K562 (cell line): ENCODE results near the gene DLST. TPM values are rescaled to one million over a fixed set of nuclear protein-coding genes. Genes with fewer than 3 reads are reported as not detected.

Source experiments
- ATAC-seq: fragments of 200-7000 bp; cut with Tn5 transposase; 3 replicates; pipeline ENCODE4 v1.9.1; 2020; ENCODE audit warnings: moderate library complexity
- BruUV-seq: library from RNA; stranded (reverse); fragments of 400-500 nt; replicated peaks from 2 replicates; lab custom pipeline; 2021; lab: Mats Ljungman, UMichigan
- CTCF ChIA-PET: fragments of 300-600 bp; formaldehyde crosslinking; extraction: SDS; loops from one replicate; lab custom pipeline; 2021; ENCODE audit warnings: low intra/inter-chr PET ratio; lab: Yijun Ruan, JAX
- POLR2A ChIA-PET: fragments of 300-600, 350-650 bp; sonication (Branson Sonifier 250); formaldehyde crosslinking; extraction: SDS; loops from one replicate; lab custom pipeline; 2021; ENCODE audit warnings: antibody characterized with exemption, inconsistent platforms; lab: Yijun Ruan, JAX
- DNase-seq, 4 experiments: peaks; one replicate each; pipeline versions ENCODE4 v3.0.0 to v3.0.0-alpha.2; 2011 to 2018; ENCODE audit warnings: low spot score in 3 of 4, mixed read lengths in 3 of 4; ENCODE audit errors: extremely low read depth in 1 of 4
- FAIRE-seq: peaks from 2 replicates; lab custom pipeline; 2011; peaks lifted over from hg19 to GRCh38; lab: Jason Lieb, UNC
- H2AFZ ChIP-seq: 2 replicates; pipeline ENCODE4 v1.6.0; 2011; ENCODE audit warnings: low read depth, low read length, control low read depth, inconsistent platforms
- H3K27ac ChIP-seq: fragments of 200-600 bp; 3 replicates; pipeline ENCODE4 v1.8.0; 2011; ENCODE audit warnings: low read depth, mild to moderate bottlenecking, control low read depth, inconsistent platforms, low read length, moderate library complexity, mixed read lengths; ENCODE audit errors: extremely low read depth
- H3K27me3 ChIP-seq, 2 experiments: fragments of 300-600 bp in 1 of 2; 2 replicates in 1 of 2; 3 replicates in 1 of 2; pipeline versions ENCODE4 v1.6.0 to v1.8.0; 2011; ENCODE audit warnings: inconsistent platforms in 2 of 2, low read length in 2 of 2, mild to moderate bottlenecking in 1 of 2, mixed read lengths in 1 of 2, moderate library complexity in 1 of 2; ENCODE audit not compliant: control insufficient read depth in 2 of 2, insufficient read depth in 2 of 2
- H3K36me3 ChIP-seq: fragments of 300-600 bp; 3 replicates; pipeline ENCODE4 v1.8.0; 2011; ENCODE audit warnings: mild to moderate bottlenecking, low read length, inconsistent platforms; ENCODE audit not compliant: control insufficient read depth, insufficient read depth
- H3K4me1 ChIP-seq, 2 experiments: fragments of 200-600 bp in 1 of 2; replicated peaks in 1 of 2; 2 replicates in 1 of 2; 3 replicates in 1 of 2; pipeline versions ENCODE4 v1.5.1 to v1.8.0; 2011; ENCODE audit warnings: inconsistent platforms in 2 of 2, low read length in 2 of 2, mild to moderate bottlenecking in 1 of 2, mixed read lengths in 1 of 2, moderate library complexity in 1 of 2; ENCODE audit not compliant: control insufficient read depth in 2 of 2, insufficient read depth in 2 of 2
- H3K4me2 ChIP-seq: 2 replicates; pipeline ENCODE4 v1.6.1; 2011; ENCODE audit warnings: low read length, control low read depth, inconsistent platforms, mixed read lengths; ENCODE audit not compliant: insufficient read depth
- H3K4me3 ChIP-seq: fragments of 200-600 bp; sonication (generic), shearing (Covaris generic); 2 replicates; pipeline ENCODE4 v1.5.1; 2016; ENCODE audit warnings: control low read depth, inconsistent platforms
- H3K79me2 ChIP-seq: fragments of 200-600 bp; 3 replicates; pipeline ENCODE4 v1.8.0; 2011; ENCODE audit warnings: low read length, inconsistent platforms; ENCODE audit not compliant: control insufficient read depth, insufficient read depth
- H3K9ac ChIP-seq, 2 experiments: 2 replicates each; pipeline versions ENCODE4 v1.6.0 to v1.6.1; 2011; ENCODE audit warnings: low read depth in 2 of 2, low read length in 2 of 2, control low read depth in 1 of 2, inconsistent platforms in 1 of 2, mild to moderate bottlenecking in 1 of 2, mixed read lengths in 1 of 2; ENCODE audit not compliant: insufficient read depth in 1 of 2
- H3K9me1 ChIP-seq: one replicate; pipeline ENCODE4 v1.6.0; 2011; ENCODE audit warnings: inconsistent platforms, mild to moderate bottlenecking, low read length, moderate library complexity; ENCODE audit not compliant: control insufficient read depth, insufficient read depth
- H3K9me3 ChIP-seq: replicated peaks from 2 replicates; pipeline ENCODE4 v1.5.1; 2011; ENCODE audit warnings: low read depth, low read length, inconsistent platforms; ENCODE audit not compliant: control insufficient read depth, insufficient read depth
- H4K20me1 ChIP-seq: replicated peaks from 2 replicates; pipeline ENCODE4 v1.6.1; 2011; ENCODE audit warnings: low read length, inconsistent platforms, mixed read lengths; ENCODE audit not compliant: control insufficient read depth, insufficient read depth
- ATF3 ChIP-seq, 2 experiments: fragments of 450-650 bp in 1 of 2; sonication (generic) in 1 of 2; formaldehyde crosslinking in 1 of 2; IDR thresholded peaks in 1 of 2; conservative IDR thresholded peaks in 1 of 2; 2 replicates each; pipeline versions ENCODE4 v1.6.1 to v1.8.1; 2016 to 2023; ENCODE audit warnings: mild to moderate bottlenecking in 2 of 2, moderate library complexity in 2 of 2, inconsistent platforms in 1 of 2, missing genetic modification reagents in 1 of 2
- ATF7 ChIP-seq: fragments of 450-650 bp; IDR thresholded peaks from 2 replicates; pipeline ENCODE4 v1.7.1; 2014; ENCODE audit warnings: mild to moderate bottlenecking, moderate library complexity
- ETV1 ChIP-seq: fragments of 450-650 bp; conservative IDR thresholded peaks from 2 replicates; pipeline ENCODE4 v1.6.1; 2016; ENCODE audit warnings: missing genetic modification characterization, control low read depth, low read depth, missing compliant biosample characterization
- FOS ChIP-seq: IDR thresholded peaks from 3 replicates; pipeline ENCODE4 v1.6.1; 2011; ENCODE audit not compliant: insufficient read length; ENCODE audit errors: extremely low read depth
- GABPA ChIP-seq: fragments of 200-800 bp; sonication (Bioruptor generic); conservative IDR thresholded peaks from 2 replicates; pipeline ENCODE4 v1.6.1; 2016; ENCODE audit warnings: low read depth, missing genetic modification characterization, missing compliant biosample characterization
- IFI16 ChIP-seq: fragments of 250-450 bp; sonication (Bioruptor Pico); IDR thresholded peaks from 2 replicates; pipeline ENCODE4 v2.1.2; 2022; ENCODE audit warnings: mild to moderate bottlenecking, inconsistent platforms
- JUND ChIP-seq, 2 experiments: IDR thresholded peaks; 2 replicates in 1 of 2; 3 replicates in 1 of 2; pipeline ENCODE4 v1.6.1; 2011; ENCODE audit warnings: borderline replicate concordance in 2 of 2, low read depth in 2 of 2, low read length in 2 of 2, improper control_type of control experiment in 1 of 2, missing biosample characterization in 1 of 2, missing genetic modification characterization in 1 of 2, missing genetic modification reagents in 1 of 2
- MYC ChIP-seq, 2 experiments: fragments of 250-450 bp in 1 of 2; sonication (Bioruptor Pico) in 1 of 2; IDR thresholded peaks; 2 replicates each; pipeline versions ENCODE4 v1.5.1 to v1.6.1; 2012 to 2021; ENCODE audit warnings: low read depth in 2 of 2, borderline replicate concordance in 1 of 2, improper control_type of control experiment in 1 of 2, low read length in 1 of 2, mild to moderate bottlenecking in 1 of 2, moderate library complexity in 1 of 2
- POLR2G ChIP-seq: fragments of 200-400 bp; formaldehyde crosslinking; IDR thresholded peaks from 2 replicates; pipeline ENCODE4 v1.6.1; 2017; ENCODE audit warnings: low read depth, mild to moderate bottlenecking, antibody characterized with exemption, low read length, moderate library complexity
- ZEB2 ChIP-seq: fragments of 450-650 bp; IDR thresholded peaks from 2 replicates; pipeline ENCODE4 v1.6.1; 2016
- ZNF57 ChIP-seq: fragments of 450-650 bp; formaldehyde crosslinking; IDR thresholded peaks from 2 replicates; pipeline ENCODE4 v1.4.0; 2020; ENCODE audit warnings: mild to moderate bottlenecking, moderate library complexity
- WGBS: fragments of 100-300 bp; shearing (Covaris generic); methylation state at CpG from one replicate; pipeline ENCODE4 v1.1.6; 2016; ENCODE audit warnings: low coverage, mixed read lengths; ENCODE audit not compliant: insufficient coverage; ENCODE audit errors: missing lambda C conversion rate; 5-methylcytosine and 5-hydroxymethylcytosine counted together
- in situ Hi-C: fragments of 300-500 bp; cut with MboI; formaldehyde crosslinking; loops from 4 replicates; pipeline ENCODE4 v1.15.0; 2018; ENCODE audit warnings: inconsistent platforms, mixed read lengths
- intact Hi-C: fragments of 100-400 bp; cut with micrococcal nuclease; formaldehyde crosslinking; loops from 2 replicates; pipeline ENCODE4 v1.14.2; 2022
- polyA plus RNA-seq, 8 experiments: library from polyadenylated mRNA; depleted of rRNA in 4 of 8; stranded (reverse) in 5 of 8; unstranded in 3 of 8; fragments of >200 nt; fragmentation: Nextera tagmentation in 2 of 8; fragmentation: Illumina TruSeq in 1 of 8; extraction: Ambion mirVana in 2 of 8; extraction: Trizol in 1 of 8; gene quantifications; 2 replicates each; pipeline versions ENCODE4 v1.2.1 to v1.2.3, GENCODE V29; 2011 to 2014; ENCODE audit warnings: inconsistent platforms in 1 of 8, missing spikeins in 1 of 8
- total RNA-seq, 7 experiments: library from RNA; depleted of rRNA in 6 of 7; stranded (reverse); fragments of >200 nt in 6 of 7; fragmentation: Illumina TruSeq in 2 of 7; extraction: Trizol in 2 of 7; gene quantifications; 2 replicates each; pipeline versions ENCODE4 v1.2.1 to v1.2.3, GENCODE V29; 2011 to 2021; ENCODE audit warnings: low replicate concordance in 1 of 7
- TF ChIP-seq, protein P1 (sequence below): fragments of 450-650 bp; IDR thresholded peaks from 2 replicates; pipeline ENCODE4 v1.6.1; 2017; ENCODE audit warnings: antibody characterized with exemption, mild to moderate bottlenecking

Gene DLST
- total and polyA plus RNA-seq, 9 of the 15 experiments (the other 6 are each of a cell fraction or from before 2014, with no cell fraction given): 3.0 to 73.7 (median 45.4) TPM

DNA sequence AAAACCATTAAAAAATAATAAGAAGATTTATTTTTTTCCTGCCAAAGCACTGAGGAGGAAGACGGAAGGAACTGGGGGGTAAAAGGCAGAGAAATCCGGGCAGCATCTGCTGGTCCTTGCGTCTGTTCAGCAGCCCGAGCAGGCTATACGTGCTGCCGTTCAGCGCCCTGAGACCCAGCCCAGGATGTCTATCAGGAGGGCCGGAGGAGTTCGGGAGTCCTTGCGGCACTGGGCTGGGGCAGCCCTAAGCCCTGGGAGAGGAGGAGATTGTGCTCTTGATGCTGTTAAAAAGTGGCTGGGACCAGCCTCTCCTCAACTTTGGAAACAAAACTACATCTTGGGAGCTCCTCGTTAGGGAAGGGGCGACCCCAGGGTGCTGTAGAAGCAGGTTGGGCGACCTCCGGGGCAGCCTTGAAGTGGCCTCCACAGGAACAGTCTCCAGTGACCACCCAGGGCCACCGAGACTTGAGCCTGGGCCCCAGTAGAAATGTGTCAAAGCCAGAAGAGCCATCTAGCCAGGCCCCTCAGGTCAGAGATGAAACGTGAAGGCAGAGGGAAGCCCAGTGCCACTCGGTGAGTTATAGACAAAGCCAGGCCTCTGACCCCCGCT is 59.3 kb downstream of the DLST start (continued):
- TF ChIP-seq MYC (IDR thresholded peaks at IDR 0.05; ENCODE audit: low read depth, low read length) (no peak), MYC (CRISPR knock-in tag; IDR thresholded peaks at IDR 0.05; ENCODE audit: borderline replicate concordance, low read depth) (no peak), IFI16 (CRISPR knock-in tag) (no peak)

- no peaks in the 10 kb centered on the region; the same call in 1 of the 2 replicates for H3K9me3 ChIP-seq
- H3K4me2 ChIP-seq: peak overlapping the region; percentile 64
- intact Hi-C loops (loop anchor here (10.0 kb wide), 1 partner anchor 363 kb away; no protein-coding TSS in a partner anchor), in situ Hi-C loops (no loop called here)
- WGBS: 23% methylated on average over 12 of the region's 13 CpGs
- ChIA-PET CTCF (no interaction called here), POLR2A (interaction anchor here (0.6 to 1.0 kb wide), 3 partner anchors 9 to 154 kb away, joined by 3 read pairs; no protein-coding TSS in a partner anchor)
- DNase-seq (peak; percentile 41 to 56 (median 50)), FAIRE-seq (peak; percentile 35), ATAC-seq (peak; percentile 65)
- H3K27ac ChIP-seq: peak overlapping the region; percentile 28; the same call in 2 of the 3 replicates
- no peaks in the 10 kb centered on the region for H3K79me2 ChIP-seq
- peaks cover 2% of the 10 kb centered on the region for H3K9me1 ChIP-seq
- peak overlapping the region; percentile 93 for H2AFZ ChIP-seq
- H3K27me3 ChIP-seq: no peaks in the 10 kb centered on the region
- no peaks in the 10 kb centered on the region for H3K36me3 ChIP-seq
- H3K9ac ChIP-seq: peak overlapping the region; percentile 38 to 83; a peak in 3 of 4 replicates
- no peak overlapping the region for H3K4me3 ChIP-seq
- BruUV-seq: no TSS peak
- peaks cover 16 to 41% of the 10 kb centered on the region in 2 experiments; a peak in 4 of 5 replicates for H3K4me1 ChIP-seq
- H4K20me1 ChIP-seq: no peaks in the 10 kb centered on the region
- no peak for TF ChIP-seq FOS
- TF ChIP-seq POLR2G: 0 out of 2 replicates have a peak, but pooled peaks have one; percentile 39
- no peak for TF ChIP-seq ZNF57 (CRISPR knock-in tag)
- TF ChIP-seq JUND (IDR thresholded peaks at IDR 0.05; ENCODE audit: borderline replicate concordance, low read depth, low read length): peak; percentile 78; the same call in 1 of the 2 replicates
- TF ChIP-seq JUND (tag; IDR thresholded peaks at IDR 0.05; ENCODE audit: borderline replicate concordance, low read depth, low read length): peak; percentile 69; the same call in 1 of the 3 replicates
- TF ChIP-seq GABPA (tag): no peak
- peak; percentile 74 for TF ChIP-seq ATF7
- TF ChIP-seq ZEB2: no peak
- peak; percentile 86 for TF ChIP-seq ATF3 (IDR thresholded peaks at IDR 0.05)
- TF ChIP-seq ATF3 (CRISPR knock-in tag; conservative IDR thresholded peaks at IDR 0.05): peak; percentile 41; the same call in 1 of the 2 replicates
- 0 out of 2 replicates have a peak, but pooled peaks have one; percentile 24 for TF ChIP-seq ETV1
- TF ChIP-seq, protein P1, sequence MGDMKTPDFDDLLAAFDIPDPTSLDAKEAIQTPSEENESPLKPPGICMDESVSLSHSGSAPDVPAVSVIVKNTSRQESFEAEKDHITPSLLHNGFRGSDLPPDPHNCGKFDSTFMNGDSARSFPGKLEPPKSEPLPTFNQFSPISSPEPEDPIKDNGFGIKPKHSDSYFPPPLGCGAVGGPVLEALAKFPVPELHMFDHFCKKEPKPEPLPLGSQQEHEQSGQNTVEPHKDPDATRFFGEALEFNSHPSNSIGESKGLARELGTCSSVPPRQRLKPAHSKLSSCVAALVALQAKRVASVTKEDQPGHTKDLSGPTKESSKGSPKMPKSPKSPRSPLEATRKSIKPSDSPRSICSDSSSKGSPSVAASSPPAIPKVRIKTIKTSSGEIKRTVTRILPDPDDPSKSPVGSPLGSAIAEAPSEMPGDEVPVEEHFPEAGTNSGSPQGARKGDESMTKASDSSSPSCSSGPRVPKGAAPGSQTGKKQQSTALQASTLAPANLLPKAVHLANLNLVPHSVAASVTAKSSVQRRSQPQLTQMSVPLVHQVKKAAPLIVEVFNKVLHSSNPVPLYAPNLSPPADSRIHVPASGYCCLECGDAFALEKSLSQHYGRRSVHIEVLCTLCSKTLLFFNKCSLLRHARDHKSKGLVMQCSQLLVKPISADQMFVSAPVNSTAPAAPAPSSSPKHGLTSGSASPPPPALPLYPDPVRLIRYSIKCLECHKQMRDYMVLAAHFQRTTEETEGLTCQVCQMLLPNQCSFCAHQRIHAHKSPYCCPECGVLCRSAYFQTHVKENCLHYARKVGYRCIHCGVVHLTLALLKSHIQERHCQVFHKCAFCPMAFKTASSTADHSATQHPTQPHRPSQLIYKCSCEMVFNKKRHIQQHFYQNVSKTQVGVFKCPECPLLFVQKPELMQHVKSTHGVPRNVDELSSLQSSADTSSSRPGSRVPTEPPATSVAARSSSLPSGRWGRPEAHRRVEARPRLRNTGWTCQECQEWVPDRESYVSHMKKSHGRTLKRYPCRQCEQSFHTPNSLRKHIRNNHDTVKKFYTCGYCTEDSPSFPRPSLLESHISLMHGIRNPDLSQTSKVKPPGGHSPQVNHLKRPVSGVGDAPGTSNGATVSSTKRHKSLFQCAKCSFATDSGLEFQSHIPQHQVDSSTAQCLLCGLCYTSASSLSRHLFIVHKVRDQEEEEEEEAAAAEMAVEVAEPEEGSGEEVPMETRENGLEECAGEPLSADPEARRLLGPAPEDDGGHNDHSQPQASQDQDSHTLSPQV: peak; percentile 26
These were observed 60.0 kb downstream of the DLST start for GRCh38 chr14:74941676-74942097.
